Subcutaneous adipose tissue (tissue), 4 donors: ENCODE results near the gene RAB37. TPM values are rescaled to one million over a fixed set of nuclear protein-coding genes. Genes with fewer than 3 reads are reported as not detected.

Source experiments
- total RNA-seq, 4 donors: library from RNA; depleted of rRNA; stranded (reverse); fragments of >200 nt; gene quantifications; one replicate each; pipeline ENCODE4 v1.1.0, GENCODE V29; 2016
- TF ChIP-seq, protein P1 (sequence below): fragments of 450-650 bp; IDR thresholded peaks from one replicate; pipeline ENCODE4 v1.5.1; 2016; ENCODE audit warnings: low read depth, mild to moderate bottlenecking, control low read depth, antibody characterized with exemption, moderate library complexity

Gene RAB37
- total RNA-seq, 4 donors from 2014 or later, result 1.0 to 2.4 (median 1.9) TPM; not detected in 1

DNA sequence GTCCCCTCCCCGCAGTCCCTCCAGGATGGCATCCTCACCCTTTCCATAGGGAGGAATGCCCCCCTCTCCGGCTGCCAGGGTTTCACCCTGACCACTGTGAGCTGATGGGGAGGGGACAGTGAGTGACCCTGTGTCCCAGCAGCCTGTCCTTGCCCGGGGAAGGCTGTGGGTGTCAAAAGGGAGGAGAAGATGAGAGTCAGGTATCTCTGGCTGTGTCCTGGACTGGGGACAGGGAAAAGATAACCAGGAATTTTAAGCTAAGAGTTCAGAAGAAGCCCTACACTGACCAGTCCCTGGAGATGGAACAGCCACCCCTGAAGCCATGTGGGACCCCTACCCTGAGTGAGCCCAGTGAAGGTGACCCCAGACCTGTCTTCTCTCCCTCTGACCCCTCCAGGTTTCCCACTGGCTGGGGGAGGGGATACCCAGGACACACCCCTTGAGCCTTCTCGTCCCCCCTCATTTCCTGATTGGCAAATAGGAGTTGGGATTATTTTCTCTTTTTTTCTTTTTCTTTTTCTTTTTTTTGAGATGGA, 27.8 kb downstream of the RAB37 start:
- TF ChIP-seq, protein P1, sequence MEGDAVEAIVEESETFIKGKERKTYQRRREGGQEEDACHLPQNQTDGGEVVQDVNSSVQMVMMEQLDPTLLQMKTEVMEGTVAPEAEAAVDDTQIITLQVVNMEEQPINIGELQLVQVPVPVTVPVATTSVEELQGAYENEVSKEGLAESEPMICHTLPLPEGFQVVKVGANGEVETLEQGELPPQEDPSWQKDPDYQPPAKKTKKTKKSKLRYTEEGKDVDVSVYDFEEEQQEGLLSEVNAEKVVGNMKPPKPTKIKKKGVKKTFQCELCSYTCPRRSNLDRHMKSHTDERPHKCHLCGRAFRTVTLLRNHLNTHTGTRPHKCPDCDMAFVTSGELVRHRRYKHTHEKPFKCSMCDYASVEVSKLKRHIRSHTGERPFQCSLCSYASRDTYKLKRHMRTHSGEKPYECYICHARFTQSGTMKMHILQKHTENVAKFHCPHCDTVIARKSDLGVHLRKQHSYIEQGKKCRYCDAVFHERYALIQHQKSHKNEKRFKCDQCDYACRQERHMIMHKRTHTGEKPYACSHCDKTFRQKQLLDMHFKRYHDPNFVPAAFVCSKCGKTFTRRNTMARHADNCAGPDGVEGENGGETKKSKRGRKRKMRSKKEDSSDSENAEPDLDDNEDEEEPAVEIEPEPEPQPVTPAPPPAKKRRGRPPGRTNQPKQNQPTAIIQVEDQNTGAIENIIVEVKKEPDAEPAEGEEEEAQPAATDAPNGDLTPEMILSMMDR, result no peak

DNA sequence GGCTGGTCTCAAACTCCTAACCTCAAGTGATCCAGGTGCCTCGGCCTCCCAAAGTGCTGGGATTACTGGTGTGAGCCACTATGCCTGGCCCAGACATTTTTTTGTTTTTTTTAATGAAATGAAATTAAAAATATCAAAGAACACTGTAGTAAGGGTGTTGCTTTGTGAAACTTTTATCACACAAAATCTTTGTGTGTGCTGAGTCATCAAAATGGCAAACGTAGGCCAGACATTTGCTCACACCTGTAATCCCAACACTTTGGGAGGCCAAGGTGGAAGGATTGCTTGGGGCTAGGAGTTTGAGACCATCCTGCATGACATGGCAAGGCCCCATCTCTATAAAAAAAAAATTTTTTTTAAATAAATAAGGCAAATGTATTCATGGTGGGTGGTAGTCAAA, 29.4 kb downstream of the RAB37 start:
- TF ChIP-seq, protein P1, result no peak

DNA sequence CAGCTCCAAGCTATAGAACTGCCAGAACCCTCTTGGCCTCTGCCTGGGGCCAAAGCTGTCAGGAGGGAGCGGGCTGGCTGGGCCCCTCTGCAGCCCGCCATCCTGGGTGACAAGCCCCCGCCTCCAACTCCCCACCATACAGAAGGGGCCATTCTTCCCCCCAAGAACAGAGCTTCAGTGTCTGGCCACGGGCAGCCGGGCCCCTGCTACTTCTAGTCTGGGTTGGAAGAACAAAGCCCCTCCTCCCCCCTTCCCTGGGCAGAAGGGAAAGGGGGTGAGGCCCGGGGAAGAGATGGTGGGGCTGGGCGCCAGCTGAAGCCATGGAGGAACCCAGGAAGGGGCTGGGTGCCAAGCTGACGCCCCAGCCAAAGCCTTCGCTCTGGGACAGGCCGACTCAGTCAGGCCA, 30.1 kb downstream of the RAB37 start:
- TF ChIP-seq, protein P1, result no peak

DNA sequence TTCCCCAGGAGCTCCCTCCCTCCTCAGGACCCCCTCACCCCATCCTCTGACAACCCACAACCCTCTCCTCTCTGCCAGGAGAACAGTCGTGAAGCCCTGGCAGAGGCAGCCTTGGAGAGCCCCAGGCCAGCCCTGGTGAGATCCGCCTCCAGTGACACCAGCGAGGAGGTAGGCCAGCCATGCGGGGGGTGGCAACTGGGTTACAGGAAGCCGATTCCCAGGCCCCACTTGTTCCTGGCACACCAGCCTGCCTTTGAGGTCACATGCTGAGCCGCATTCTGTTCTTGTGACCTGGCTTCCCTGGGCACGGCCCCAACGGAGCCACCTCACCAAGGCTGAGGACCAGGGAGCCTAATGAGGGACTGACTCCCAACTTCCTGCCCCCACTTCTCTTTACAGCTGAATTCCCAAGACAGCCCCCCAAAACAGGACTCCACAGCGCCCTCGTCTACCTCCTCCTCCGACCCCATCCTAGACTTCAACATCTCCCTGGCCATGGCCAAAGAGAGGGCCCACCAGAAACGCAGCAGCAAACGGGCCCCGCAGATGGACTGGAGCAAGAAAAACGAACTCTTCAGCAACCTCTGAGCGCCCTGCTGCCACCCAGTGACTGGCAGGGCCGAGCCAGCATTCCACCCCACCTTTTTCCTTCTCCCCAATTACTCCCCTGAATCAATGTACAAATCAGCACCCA, 31.2 kb downstream of the RAB37 start:
- TF ChIP-seq, protein P1, result no peak

DNA sequence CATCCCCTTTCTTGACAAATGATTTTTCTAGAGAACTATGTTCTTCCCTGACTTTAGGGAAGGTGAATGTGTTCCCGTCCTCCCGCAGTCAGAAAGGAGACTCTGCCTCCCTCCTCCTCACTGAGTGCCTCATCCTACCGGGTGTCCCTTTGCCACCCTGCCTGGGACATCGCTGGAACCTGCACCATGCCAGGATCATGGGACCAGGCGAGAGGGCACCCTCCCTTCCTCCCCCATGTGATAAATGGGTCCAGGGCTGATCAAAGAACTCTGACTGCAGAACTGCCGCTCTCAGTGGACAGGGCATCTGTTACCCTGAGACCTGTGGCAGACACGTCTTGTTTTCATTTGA, 31.7 kb downstream of the RAB37 start:
- TF ChIP-seq, protein P1, result no peak

DNA sequence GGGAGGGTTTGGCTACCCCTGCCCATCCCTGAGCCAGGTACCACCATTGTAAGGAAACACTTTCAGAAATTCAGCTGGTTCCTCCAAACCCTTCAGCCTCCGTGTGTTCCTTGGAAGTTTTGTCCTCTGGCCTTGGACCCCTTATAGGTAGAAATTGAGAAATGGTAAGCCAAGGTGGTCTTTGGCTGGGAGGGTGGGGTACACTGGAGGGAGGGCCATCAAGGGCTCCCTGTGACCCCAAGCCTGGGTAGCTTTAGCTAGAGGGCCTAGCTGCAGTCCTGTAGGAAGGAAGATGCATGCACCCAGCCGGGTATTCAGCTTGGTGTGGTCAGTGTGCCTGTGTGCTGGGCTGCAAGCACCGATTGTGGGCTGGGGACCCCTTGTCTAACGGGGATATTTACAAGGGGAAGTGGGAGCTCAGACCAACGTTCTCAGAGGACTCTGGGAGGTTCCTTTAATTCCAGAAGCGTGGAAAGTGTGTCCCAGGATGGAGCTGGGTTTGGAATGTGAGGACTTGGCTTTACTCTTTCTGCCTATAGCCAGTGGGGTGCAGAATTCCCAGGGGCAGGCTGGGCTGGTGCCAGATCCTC, 32.3 kb downstream of the RAB37 start:
- TF ChIP-seq, protein P1, result no peak

DNA sequence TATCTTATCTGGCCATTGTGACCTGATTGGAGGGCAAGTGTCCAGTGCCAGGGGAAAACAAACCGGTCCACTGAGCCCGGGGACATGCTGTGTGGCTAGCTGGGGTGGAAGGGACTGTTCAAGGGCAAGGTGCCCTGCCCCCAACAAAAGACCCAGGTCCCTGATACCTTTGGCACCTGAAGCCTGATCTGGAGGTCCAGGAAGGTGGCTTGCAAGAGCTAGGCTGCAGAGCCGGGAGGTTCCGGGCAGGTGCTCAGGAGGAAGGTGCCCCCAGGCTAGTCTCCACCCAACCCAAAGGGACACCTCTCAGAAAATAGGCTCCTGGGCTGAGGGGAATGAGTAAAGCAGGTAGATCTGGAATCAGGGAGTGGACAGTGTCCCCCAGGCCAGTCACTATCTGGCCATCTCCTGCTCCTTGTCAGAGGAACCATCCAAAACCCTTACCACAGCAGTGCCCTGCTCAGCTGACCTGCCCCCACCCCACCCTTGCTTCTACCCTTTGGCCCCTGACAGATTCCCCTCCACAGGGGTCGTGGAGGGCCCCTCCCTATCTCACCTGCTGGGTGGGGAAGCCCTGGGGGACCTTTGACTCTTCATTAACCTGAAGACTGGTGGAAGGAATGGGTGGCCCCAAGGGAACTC, 32.9 kb downstream of the RAB37 start:
- TF ChIP-seq, protein P1, result no peak
